SK-N-SH (cell line): ENCODE results near the gene GOLGA3.

ENCODE experiments used
- POLR2AphosphoS5 ChIP-seq: IDR thresholded peaks from 2 replicates; pipeline ENCODE4 v1.6.1; 2012; ENCODE audit warnings: low read depth, low read length
- USF1 ChIP-seq: IDR thresholded peaks from 2 replicates; pipeline ENCODE4 v1.4.0; 2012; ENCODE audit warnings: low read depth, borderline replicate concordance

- no peak for TF ChIP-seq POLR2AphosphoS5
- TF ChIP-seq USF1, result no peak
Measured at GRCh38 chr12:132773077-132773955, 55.4 kb downstream of the GOLGA3 start.
